ENCODE measurements around the gene SPATA22. TPM values are rescaled to one million over a fixed set of nuclear protein-coding genes. Genes with fewer than 3 reads are reported as not detected.

The SPATA22 gene
- polyA plus RNA-seq, 1 of the 3 experiments (the other 2 are of a cell fraction), result not detected

- Histone ChIP-seq H2AFZ (ENCODE audit: low read depth) (no peak overlapping the region), H3K27ac (ENCODE audit: low read depth in 2 of 2, low read length in 1 of 2) (no peak overlapping the region), H3K4me3 (ENCODE audit: low read depth in 2 of 2, low read length in 1 of 2) (no peak overlapping the region), H4K20me1 (ENCODE audit: insufficient read depth) (no peaks in the 10 kb centered on the region), H3K9ac (no peak overlapping the region), H3K4me2 (no peak overlapping the region), H3K4me1 (ENCODE audit: control insufficient read depth in 1 of 2, insufficient read depth in 2 of 2, low read depth in 1 of 2, low read length in 1 of 2) (no peaks in the 10 kb centered on the region), H3K36me3 (replicated peaks in 1 of 2; ENCODE audit: control insufficient read depth in 1 of 2, insufficient read depth in 2 of 2, low read length in 1 of 2) (no peaks in the 10 kb centered on the region), H3K27me3 (ENCODE audit: insufficient read depth) (peaks cover 27% of the 10 kb centered on the region), H3K9me2 (no peaks in the 10 kb centered on the region), H3F3A (replicated peaks; ENCODE audit: insufficient read depth) (no peaks in the 10 kb centered on the region), H3K79me2 (ENCODE audit: insufficient read depth) (no peaks in the 10 kb centered on the region), H3K9me3 (no peaks in the 10 kb centered on the region)
- no peak for TF ChIP-seq FOXJ3 (CRISPR knock-in tag; IDR thresholded peaks at IDR 0.05)
- TF ChIP-seq TAF1 (IDR thresholded peaks at IDR 0.05; ENCODE audit: borderline replicate concordance, low read depth, low read length), result no peak
- TF ChIP-seq YY1 (IDR thresholded peaks at IDR 0.05; ENCODE audit: low read depth), result no peak
- TF ChIP-seq, protein P1, sequence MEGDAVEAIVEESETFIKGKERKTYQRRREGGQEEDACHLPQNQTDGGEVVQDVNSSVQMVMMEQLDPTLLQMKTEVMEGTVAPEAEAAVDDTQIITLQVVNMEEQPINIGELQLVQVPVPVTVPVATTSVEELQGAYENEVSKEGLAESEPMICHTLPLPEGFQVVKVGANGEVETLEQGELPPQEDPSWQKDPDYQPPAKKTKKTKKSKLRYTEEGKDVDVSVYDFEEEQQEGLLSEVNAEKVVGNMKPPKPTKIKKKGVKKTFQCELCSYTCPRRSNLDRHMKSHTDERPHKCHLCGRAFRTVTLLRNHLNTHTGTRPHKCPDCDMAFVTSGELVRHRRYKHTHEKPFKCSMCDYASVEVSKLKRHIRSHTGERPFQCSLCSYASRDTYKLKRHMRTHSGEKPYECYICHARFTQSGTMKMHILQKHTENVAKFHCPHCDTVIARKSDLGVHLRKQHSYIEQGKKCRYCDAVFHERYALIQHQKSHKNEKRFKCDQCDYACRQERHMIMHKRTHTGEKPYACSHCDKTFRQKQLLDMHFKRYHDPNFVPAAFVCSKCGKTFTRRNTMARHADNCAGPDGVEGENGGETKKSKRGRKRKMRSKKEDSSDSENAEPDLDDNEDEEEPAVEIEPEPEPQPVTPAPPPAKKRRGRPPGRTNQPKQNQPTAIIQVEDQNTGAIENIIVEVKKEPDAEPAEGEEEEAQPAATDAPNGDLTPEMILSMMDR (IDR thresholded peaks at IDR 0.05), result no peak
- TF ChIP-seq EP300 (IDR thresholded peaks at IDR 0.05; ENCODE audit: borderline replicate concordance in 1 of 2, low read depth in 1 of 2, low read length in 1 of 2), result no peak
- no peak for TF ChIP-seq SMC3 (IDR thresholded peaks at IDR 0.05; ENCODE audit: low read depth, low read length)
- TF ChIP-seq FOSL2 (IDR thresholded peaks at IDR 0.05; ENCODE audit: borderline replicate concordance, low read depth), result no peak
- TF ChIP-seq IRF3 (IDR thresholded peaks at IDR 0.05; ENCODE audit: low read depth, low read length), result no peak
- TF ChIP-seq POLR2AphosphoS5 (IDR thresholded peaks at IDR 0.05; ENCODE audit: low read depth, low read length), result no peak
- no peak for TF ChIP-seq EZH2phosphoT487 (IDR thresholded peaks at IDR 0.05; ENCODE audit: borderline replicate concordance, low read depth)
- TF ChIP-seq MEF2A (IDR thresholded peaks at IDR 0.05; ENCODE audit: borderline replicate concordance, low read depth), result no peak
- no peak for TF ChIP-seq JUND (IDR thresholded peaks at IDR 0.05)
- TF ChIP-seq RXRA (IDR thresholded peaks at IDR 0.05; ENCODE audit: borderline replicate concordance, low read depth), result no peak
- TF ChIP-seq RCOR1 (IDR thresholded peaks at IDR 0.05; ENCODE audit: low read length), result no peak
- TF ChIP-seq, protein P2, sequence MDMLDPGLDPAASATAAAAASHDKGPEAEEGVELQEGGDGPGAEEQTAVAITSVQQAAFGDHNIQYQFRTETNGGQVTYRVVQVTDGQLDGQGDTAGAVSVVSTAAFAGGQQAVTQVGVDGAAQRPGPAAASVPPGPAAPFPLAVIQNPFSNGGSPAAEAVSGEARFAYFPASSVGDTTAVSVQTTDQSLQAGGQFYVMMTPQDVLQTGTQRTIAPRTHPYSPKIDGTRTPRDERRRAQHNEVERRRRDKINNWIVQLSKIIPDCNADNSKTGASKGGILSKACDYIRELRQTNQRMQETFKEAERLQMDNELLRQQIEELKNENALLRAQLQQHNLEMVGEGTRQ (IDR thresholded peaks at IDR 0.05; ENCODE audit: borderline replicate concordance, low read depth, low read length), result no peak
- no peak for TF ChIP-seq CHD2 (IDR thresholded peaks at IDR 0.05; ENCODE audit: low read length, partially characterized antibody)
- TF ChIP-seq SIN3A (IDR thresholded peaks at IDR 0.05; ENCODE audit: borderline replicate concordance, low read depth, low read length), result no peak
- TF ChIP-seq GABPA (IDR thresholded peaks at IDR 0.05; ENCODE audit: low read depth), result no peak
- TF ChIP-seq, protein P3, sequence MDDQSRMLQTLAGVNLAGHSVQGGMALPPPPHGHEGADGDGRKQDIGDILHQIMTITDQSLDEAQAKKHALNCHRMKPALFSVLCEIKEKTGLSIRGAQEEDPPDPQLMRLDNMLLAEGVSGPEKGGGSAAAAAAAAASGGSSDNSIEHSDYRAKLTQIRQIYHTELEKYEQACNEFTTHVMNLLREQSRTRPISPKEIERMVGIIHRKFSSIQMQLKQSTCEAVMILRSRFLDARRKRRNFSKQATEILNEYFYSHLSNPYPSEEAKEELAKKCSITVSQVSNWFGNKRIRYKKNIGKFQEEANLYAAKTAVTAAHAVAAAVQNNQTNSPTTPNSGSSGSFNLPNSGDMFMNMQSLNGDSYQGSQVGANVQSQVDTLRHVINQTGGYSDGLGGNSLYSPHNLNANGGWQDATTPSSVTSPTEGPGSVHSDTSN (IDR thresholded peaks at IDR 0.05), result no peak
- 26% methylated on average over 5 of the region's 5 CpGs for WGBS (ENCODE audit: low lambda C conversion rate)
- CTCF ChIA-PET, result no interaction called here
- POLR2A ChIA-PET, result no interaction called here
- DNase-seq, result no peak
Measured at GRCh38 chr17:3501344-3501743, 29.7 kb upstream of the SPATA22 start.
